ENCODE results near the gene ATXN7L1. TPM values are rescaled to one million over a fixed set of nuclear protein-coding genes. Genes with fewer than 3 reads are reported as not detected.

The ATXN7L1 gene
- total RNA-seq, 1 experiment from 2014 or later, result 38.5 TPM

DNA sequence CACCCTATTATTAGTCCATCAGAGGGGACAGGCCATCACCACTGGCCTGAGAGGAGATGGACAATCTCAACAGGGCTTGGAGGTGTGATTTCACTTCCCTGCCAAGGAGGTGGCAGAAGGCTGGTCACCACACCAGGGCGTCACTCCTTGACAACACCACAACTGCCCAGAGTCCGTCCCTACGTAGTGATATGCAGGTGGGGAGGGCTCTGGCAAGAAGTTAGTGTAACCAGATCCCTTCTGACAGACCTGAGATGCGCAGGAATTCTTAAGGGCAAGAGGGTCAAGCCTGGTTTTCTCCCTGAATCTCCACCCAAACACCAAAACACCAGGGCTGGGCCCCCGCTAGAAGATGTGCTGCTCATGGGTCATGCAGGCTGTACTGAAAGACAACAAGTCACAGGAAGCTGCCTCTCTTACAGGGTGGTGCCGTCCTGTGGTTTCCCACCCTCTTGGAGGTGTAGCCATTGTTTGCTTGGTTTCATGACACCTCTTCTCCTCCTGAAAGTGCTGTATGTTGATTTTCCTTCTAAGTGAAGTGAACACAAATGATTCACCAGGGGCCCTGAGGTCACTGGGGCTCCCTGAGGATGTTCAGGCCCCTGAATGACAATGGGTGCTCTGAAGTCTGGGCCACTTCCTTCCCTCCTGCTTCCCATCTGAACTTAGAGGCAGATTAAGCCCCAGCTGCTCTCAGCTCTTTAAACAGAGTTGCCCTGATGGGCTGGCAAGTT, 27.1 kb downstream of the ATXN7L1 start (continued):
- TF ChIP-seq, protein P1, sequence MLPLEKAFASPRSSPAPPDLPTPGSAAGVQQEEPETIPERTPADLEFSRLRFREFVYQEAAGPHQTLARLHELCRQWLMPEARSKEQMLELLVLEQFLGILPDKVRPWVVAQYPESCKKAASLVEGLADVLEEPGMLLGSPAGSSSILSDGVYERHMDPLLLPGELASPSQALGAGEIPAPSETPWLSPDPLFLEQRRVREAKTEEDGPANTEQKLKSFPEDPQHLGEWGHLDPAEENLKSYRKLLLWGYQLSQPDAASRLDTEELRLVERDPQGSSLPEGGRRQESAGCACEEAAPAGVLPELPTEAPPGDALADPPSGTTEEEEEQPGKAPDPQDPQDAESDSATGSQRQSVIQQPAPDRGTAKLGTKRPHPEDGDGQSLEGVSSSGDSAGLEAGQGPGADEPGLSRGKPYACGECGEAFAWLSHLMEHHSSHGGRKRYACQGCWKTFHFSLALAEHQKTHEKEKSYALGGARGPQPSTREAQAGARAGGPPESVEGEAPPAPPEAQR (CRISPR knock-in tag; IDR thresholded peaks at IDR 0.05), result no peak
- TF ChIP-seq NR3C1 (CRISPR knock-in tag; conservative IDR thresholded peaks at IDR 0.05; ENCODE audit: low read depth) (no peak), NFE2L1 (CRISPR knock-in tag; IDR thresholded peaks at IDR 0.05) (no peak), ZNF423 (CRISPR knock-in tag; IDR thresholded peaks at IDR 0.05) (no peak; the same call in none of the 2 replicates), ZNF671 (CRISPR knock-in tag; IDR thresholded peaks at IDR 0.05) (no peak), ZNF317 (CRISPR knock-in tag; IDR thresholded peaks at IDR 0.05; ENCODE audit: borderline replicate concordance, low read depth) (no peak), PRRX2 (CRISPR knock-in tag; IDR thresholded peaks at IDR 0.05) (no peak), ZNF416 (CRISPR knock-in tag; IDR thresholded peaks at IDR 0.05) (no peak), RELA (CRISPR knock-in tag; IDR thresholded peaks at IDR 0.05; ENCODE audit: borderline replicate concordance) (no peak)
- TF ChIP-seq, protein P2, sequence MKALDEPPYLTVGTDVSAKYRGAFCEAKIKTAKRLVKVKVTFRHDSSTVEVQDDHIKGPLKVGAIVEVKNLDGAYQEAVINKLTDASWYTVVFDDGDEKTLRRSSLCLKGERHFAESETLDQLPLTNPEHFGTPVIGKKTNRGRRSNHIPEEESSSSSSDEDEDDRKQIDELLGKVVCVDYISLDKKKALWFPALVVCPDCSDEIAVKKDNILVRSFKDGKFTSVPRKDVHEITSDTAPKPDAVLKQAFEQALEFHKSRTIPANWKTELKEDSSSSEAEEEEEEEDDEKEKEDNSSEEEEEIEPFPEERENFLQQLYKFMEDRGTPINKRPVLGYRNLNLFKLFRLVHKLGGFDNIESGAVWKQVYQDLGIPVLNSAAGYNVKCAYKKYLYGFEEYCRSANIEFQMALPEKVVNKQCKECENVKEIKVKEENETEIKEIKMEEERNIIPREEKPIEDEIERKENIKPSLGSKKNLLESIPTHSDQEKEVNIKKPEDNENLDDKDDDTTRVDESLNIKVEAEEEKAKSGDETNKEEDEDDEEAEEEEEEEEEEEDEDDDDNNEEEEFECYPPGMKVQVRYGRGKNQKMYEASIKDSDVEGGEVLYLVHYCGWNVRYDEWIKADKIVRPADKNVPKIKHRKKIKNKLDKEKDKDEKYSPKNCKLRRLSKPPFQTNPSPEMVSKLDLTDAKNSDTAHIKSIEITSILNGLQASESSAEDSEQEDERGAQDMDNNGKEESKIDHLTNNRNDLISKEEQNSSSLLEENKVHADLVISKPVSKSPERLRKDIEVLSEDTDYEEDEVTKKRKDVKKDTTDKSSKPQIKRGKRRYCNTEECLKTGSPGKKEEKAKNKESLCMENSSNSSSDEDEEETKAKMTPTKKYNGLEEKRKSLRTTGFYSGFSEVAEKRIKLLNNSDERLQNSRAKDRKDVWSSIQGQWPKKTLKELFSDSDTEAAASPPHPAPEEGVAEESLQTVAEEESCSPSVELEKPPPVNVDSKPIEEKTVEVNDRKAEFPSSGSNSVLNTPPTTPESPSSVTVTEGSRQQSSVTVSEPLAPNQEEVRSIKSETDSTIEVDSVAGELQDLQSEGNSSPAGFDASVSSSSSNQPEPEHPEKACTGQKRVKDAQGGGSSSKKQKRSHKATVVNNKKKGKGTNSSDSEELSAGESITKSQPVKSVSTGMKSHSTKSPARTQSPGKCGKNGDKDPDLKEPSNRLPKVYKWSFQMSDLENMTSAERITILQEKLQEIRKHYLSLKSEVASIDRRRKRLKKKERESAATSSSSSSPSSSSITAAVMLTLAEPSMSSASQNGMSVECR (CRISPR knock-in tag; IDR thresholded peaks at IDR 0.05; ENCODE audit: borderline replicate concordance), result peak; percentile 61; the same call in 1 of the 2 replicates
- TF ChIP-seq, protein P3, sequence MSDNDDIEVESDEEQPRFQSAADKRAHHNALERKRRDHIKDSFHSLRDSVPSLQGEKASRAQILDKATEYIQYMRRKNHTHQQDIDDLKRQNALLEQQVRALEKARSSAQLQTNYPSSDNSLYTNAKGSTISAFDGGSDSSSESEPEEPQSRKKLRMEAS (CRISPR knock-in tag; IDR thresholded peaks at IDR 0.05), result no peak
- TF ChIP-seq, protein P4, sequence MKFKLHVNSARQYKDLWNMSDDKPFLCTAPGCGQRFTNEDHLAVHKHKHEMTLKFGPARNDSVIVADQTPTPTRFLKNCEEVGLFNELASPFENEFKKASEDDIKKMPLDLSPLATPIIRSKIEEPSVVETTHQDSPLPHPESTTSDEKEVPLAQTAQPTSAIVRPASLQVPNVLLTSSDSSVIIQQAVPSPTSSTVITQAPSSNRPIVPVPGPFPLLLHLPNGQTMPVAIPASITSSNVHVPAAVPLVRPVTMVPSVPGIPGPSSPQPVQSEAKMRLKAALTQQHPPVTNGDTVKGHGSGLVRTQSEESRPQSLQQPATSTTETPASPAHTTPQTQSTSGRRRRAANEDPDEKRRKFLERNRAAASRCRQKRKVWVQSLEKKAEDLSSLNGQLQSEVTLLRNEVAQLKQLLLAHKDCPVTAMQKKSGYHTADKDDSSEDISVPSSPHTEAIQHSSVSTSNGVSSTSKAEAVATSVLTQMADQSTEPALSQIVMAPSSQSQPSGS (CRISPR knock-in tag; IDR thresholded peaks at IDR 0.05; ENCODE audit: borderline replicate concordance, low read depth), result no peak
- TF ChIP-seq, protein P5, sequence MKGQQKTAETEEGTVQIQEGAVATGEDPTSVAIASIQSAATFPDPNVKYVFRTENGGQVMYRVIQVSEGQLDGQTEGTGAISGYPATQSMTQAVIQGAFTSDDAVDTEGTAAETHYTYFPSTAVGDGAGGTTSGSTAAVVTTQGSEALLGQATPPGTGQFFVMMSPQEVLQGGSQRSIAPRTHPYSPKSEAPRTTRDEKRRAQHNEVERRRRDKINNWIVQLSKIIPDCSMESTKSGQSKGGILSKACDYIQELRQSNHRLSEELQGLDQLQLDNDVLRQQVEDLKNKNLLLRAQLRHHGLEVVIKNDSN (CRISPR knock-in tag; IDR thresholded peaks at IDR 0.05), result no peak
- TF ChIP-seq, protein P6, sequence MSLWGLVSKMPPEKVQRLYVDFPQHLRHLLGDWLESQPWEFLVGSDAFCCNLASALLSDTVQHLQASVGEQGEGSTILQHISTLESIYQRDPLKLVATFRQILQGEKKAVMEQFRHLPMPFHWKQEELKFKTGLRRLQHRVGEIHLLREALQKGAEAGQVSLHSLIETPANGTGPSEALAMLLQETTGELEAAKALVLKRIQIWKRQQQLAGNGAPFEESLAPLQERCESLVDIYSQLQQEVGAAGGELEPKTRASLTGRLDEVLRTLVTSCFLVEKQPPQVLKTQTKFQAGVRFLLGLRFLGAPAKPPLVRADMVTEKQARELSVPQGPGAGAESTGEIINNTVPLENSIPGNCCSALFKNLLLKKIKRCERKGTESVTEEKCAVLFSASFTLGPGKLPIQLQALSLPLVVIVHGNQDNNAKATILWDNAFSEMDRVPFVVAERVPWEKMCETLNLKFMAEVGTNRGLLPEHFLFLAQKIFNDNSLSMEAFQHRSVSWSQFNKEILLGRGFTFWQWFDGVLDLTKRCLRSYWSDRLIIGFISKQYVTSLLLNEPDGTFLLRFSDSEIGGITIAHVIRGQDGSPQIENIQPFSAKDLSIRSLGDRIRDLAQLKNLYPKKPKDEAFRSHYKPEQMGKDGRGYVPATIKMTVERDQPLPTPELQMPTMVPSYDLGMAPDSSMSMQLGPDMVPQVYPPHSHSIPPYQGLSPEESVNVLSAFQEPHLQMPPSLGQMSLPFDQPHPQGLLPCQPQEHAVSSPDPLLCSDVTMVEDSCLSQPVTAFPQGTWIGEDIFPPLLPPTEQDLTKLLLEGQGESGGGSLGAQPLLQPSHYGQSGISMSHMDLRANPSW (CRISPR knock-in tag; conservative IDR thresholded peaks at IDR 0.05; ENCODE audit: low read depth), result no peak
- TF ChIP-seq, protein P7, sequence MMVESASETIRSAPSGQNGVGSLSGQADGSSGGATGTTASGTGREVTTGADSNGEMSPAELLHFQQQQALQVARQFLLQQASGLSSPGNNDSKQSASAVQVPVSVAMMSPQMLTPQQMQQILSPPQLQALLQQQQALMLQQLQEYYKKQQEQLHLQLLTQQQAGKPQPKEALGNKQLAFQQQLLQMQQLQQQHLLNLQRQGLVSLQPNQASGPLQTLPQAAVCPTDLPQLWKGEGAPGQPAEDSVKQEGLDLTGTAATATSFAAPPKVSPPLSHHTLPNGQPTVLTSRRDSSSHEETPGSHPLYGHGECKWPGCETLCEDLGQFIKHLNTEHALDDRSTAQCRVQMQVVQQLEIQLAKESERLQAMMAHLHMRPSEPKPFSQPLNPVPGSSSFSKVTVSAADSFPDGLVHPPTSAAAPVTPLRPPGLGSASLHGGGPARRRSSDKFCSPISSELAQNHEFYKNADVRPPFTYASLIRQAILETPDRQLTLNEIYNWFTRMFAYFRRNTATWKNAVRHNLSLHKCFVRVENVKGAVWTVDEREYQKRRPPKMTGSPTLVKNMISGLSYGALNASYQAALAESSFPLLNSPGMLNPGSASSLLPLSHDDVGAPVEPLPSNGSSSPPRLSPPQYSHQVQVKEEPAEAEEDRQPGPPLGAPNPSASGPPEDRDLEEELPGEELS (CRISPR knock-in tag; IDR thresholded peaks at IDR 0.05), result peak; percentile 58; the same call in 1 of the 2 replicates
- TF ChIP-seq, protein P8, sequence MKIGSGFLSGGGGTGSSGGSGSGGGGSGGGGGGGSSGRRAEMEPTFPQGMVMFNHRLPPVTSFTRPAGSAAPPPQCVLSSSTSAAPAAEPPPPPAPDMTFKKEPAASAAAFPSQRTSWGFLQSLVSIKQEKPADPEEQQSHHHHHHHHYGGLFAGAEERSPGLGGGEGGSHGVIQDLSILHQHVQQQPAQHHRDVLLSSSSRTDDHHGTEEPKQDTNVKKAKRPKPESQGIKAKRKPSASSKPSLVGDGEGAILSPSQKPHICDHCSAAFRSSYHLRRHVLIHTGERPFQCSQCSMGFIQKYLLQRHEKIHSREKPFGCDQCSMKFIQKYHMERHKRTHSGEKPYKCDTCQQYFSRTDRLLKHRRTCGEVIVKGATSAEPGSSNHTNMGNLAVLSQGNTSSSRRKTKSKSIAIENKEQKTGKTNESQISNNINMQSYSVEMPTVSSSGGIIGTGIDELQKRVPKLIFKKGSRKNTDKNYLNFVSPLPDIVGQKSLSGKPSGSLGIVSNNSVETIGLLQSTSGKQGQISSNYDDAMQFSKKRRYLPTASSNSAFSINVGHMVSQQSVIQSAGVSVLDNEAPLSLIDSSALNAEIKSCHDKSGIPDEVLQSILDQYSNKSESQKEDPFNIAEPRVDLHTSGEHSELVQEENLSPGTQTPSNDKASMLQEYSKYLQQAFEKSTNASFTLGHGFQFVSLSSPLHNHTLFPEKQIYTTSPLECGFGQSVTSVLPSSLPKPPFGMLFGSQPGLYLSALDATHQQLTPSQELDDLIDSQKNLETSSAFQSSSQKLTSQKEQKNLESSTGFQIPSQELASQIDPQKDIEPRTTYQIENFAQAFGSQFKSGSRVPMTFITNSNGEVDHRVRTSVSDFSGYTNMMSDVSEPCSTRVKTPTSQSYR (CRISPR knock-in tag; IDR thresholded peaks at IDR 0.05), result no peak
- TF ChIP-seq, protein P9, sequence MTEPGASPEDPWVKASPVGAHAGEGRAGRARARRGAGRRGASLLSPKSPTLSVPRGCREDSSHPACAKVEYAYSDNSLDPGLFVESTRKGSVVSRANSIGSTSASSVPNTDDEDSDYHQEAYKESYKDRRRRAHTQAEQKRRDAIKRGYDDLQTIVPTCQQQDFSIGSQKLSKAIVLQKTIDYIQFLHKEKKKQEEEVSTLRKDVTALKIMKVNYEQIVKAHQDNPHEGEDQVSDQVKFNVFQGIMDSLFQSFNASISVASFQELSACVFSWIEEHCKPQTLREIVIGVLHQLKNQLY (CRISPR knock-in tag; IDR thresholded peaks at IDR 0.05), result no peak
- TF ChIP-seq, protein P10, sequence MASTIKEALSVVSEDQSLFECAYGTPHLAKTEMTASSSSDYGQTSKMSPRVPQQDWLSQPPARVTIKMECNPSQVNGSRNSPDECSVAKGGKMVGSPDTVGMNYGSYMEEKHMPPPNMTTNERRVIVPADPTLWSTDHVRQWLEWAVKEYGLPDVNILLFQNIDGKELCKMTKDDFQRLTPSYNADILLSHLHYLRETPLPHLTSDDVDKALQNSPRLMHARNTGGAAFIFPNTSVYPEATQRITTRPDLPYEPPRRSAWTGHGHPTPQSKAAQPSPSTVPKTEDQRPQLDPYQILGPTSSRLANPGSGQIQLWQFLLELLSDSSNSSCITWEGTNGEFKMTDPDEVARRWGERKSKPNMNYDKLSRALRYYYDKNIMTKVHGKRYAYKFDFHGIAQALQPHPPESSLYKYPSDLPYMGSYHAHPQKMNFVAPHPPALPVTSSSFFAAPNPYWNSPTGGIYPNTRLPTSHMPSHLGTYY (CRISPR knock-in tag; IDR thresholded peaks at IDR 0.05), result no peak
